Suprapubic skin (tissue), 3 donors: Measurements from ENCODE around the gene MIPOL1.
"Not testable (repeated sequence)": the region's sequence is repeated elsewhere in the genome, so short reads cannot be mapped to it uniquely, and the experiment has no call there.

Experiments
- POLR2AphosphoS5 ChIP-seq, 3 donors: sonication (generic); formaldehyde crosslinking; IDR thresholded peaks; one replicate each; pipeline ENCODE4 v1.6.1; 2017; ENCODE audit warnings: antibody characterized with exemption in 3 of 3
- TF ChIP-seq, protein P1 (sequence below), 2 donors: fragments of 200-600 bp in 1 of 2; fragments of 450-650 bp in 1 of 2; sonication (generic) in 1 of 2; IDR thresholded peaks; one replicate each; pipeline ENCODE4 v1.5.1; 2016 to 2019; ENCODE audit warnings: antibody characterized with exemption in 2 of 2, mild to moderate bottlenecking in 1 of 2, moderate library complexity in 1 of 2

DNA sequence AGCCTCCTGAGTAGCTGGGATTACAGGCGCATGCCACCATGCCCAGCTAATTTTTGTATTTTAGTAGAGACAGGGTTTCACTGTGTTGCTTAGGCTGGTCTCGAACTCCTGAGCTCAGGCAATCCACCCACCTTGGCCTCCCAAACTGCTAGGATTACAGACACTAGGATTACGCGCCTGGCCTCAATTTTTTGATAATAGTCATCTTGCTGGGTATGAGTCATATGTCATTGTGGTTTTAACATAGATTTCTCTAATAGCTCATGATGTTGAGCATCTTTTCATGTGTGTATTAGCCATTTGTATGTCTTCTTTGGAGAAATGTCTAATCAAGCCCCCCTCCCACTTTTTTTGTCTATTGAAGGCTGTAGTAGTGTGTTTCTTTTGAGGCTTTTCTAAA is 38.3 kb downstream of the MIPOL1 start:
- TF ChIP-seq, protein P1, sequence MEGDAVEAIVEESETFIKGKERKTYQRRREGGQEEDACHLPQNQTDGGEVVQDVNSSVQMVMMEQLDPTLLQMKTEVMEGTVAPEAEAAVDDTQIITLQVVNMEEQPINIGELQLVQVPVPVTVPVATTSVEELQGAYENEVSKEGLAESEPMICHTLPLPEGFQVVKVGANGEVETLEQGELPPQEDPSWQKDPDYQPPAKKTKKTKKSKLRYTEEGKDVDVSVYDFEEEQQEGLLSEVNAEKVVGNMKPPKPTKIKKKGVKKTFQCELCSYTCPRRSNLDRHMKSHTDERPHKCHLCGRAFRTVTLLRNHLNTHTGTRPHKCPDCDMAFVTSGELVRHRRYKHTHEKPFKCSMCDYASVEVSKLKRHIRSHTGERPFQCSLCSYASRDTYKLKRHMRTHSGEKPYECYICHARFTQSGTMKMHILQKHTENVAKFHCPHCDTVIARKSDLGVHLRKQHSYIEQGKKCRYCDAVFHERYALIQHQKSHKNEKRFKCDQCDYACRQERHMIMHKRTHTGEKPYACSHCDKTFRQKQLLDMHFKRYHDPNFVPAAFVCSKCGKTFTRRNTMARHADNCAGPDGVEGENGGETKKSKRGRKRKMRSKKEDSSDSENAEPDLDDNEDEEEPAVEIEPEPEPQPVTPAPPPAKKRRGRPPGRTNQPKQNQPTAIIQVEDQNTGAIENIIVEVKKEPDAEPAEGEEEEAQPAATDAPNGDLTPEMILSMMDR (IDR thresholded peaks at IDR 0.05), result not testable (repeated sequence)
- TF ChIP-seq POLR2AphosphoS5 (IDR thresholded peaks at IDR 0.05), result not testable (repeated sequence)
